HepG2 (cell line): ENCODE measurements around the gene SLBP. TPM values are rescaled to one million over a fixed set of nuclear protein-coding genes. Genes with fewer than 3 reads are reported as not detected.

Source experiments
- HMGXB4 ChIP-seq, 2 experiments: sonication (generic) in 1 of 2; formaldehyde crosslinking in 1 of 2; IDR thresholded peaks; 2 replicates each; pipeline versions ENCODE4 v1.4.0 to v1.6.1; 2018 to 2020; ENCODE audit warnings: missing genetic modification reagents in 2 of 2, borderline replicate concordance in 1 of 2, low read depth in 1 of 2, mild to moderate bottlenecking in 1 of 2, missing biosample characterization in 1 of 2
- HNRNPL ChIP-seq: fragments of 200-400 bp; formaldehyde crosslinking; IDR thresholded peaks from 2 replicates; pipeline ENCODE4 v1.6.1; 2017; ENCODE audit warnings: mild to moderate bottlenecking, low read depth, low read length
- LBX2 ChIP-seq: sonication (generic); formaldehyde crosslinking; IDR thresholded peaks from 2 replicates; pipeline ENCODE4 v1.5.0; 2020; ENCODE audit warnings: missing genetic modification reagents, mild to moderate bottlenecking, borderline replicate concordance
- LCORL ChIP-seq, 2 experiments: fragments of 450-650 bp in 1 of 2; sonication (generic) in 1 of 2; formaldehyde crosslinking in 1 of 2; IDR thresholded peaks; 2 replicates each; pipeline versions ENCODE4 v1.5.0 to v1.6.1; 2017 to 2020; ENCODE audit warnings: antibody characterized with exemption in 1 of 2, missing genetic modification reagents in 1 of 2
- ZFP91 ChIP-seq: sonication (generic); formaldehyde crosslinking; IDR thresholded peaks from 2 replicates; pipeline ENCODE4 v1.9.0; 2022; ENCODE audit warnings: missing genetic modification reagents, mild to moderate bottlenecking, borderline replicate concordance
- polyA plus RNA-seq, 8 experiments: library from polyadenylated mRNA; depleted of rRNA in 3 of 8; stranded (reverse) in 7 of 8; unstranded in 1 of 8; fragments of >200 nt; fragmentation: Illumina TruSeq in 4 of 8; extraction: Trizol in 4 of 8; gene quantifications; 2 replicates each; pipeline versions ENCODE4 v1.2.1 to v1.2.3, GENCODE V29; 2011 to 2016; ENCODE audit warnings: low read depth in 4 of 8, missing spikeins in 1 of 8, mixed read lengths in 1 of 8; ENCODE audit not compliant: insufficient read depth in 1 of 8
- total RNA-seq, 5 experiments: library from RNA; depleted of rRNA; stranded (reverse); fragments of >200 nt; fragmentation: Illumina TruSeq; extraction: Trizol; gene quantifications; 2 replicates each; pipeline ENCODE4 v1.2.3, GENCODE V29; 2016; ENCODE audit warnings: low read depth in 1 of 5

Gene SLBP
- total and polyA plus RNA-seq, 2 of the 13 experiments (the other 11 are each of a cell fraction or from before 2014, with no cell fraction given) = 43.9 to 104 TPM

GRCh38 chr4:1750381-1751154 lies 38.4 kb upstream of the SLBP start (continued):
- TF ChIP-seq HMGXB4 (CRISPR knock-in tag; IDR thresholded peaks at IDR 0.05; ENCODE audit: borderline replicate concordance in 1 of 2, low read depth in 1 of 2) (0 out of 4 replicates have a peak, but pooled peaks of 1 of the 2 experiments have one; percentile 14), HNRNPL (0 out of 2 replicates have a peak, but pooled peaks have one; percentile 29), ZFP91 (CRISPR knock-in tag) (0 out of 2 replicates have a peak, but pooled peaks have one; percentile 17), LCORL (IDR thresholded peaks at IDR 0.05) (no peak), LCORL (CRISPR knock-in tag; IDR thresholded peaks at IDR 0.05) (peak; percentile 56; the same call in 1 of the 2 replicates), LBX2 (0 out of 2 replicates have a peak, but pooled peaks have one; percentile 23)
